K562 (cell line): Measurements from ENCODE around the gene PTH2. TPM values are rescaled to one million over a fixed set of nuclear protein-coding genes. Genes with fewer than 3 reads are reported as not detected.
A peak's percentile ranks its signal among the peaks of the same experiment; 100 is the strongest.

Source experiments
- ARHGAP35 ChIP-seq: fragments of 450-650 bp; IDR thresholded peaks from 2 replicates; pipeline ENCODE4 v1.6.1; 2018; ENCODE audit not compliant: partially characterized antibody
- CEBPB ChIP-seq: fragments of 450-650 bp; IDR thresholded peaks from 2 replicates; pipeline ENCODE4 v1.6.1; 2016; ENCODE audit warnings: missing genetic modification characterization, missing compliant biosample characterization
- HNRNPUL1 ChIP-seq: fragments of 200-400 bp; formaldehyde crosslinking; IDR thresholded peaks from 2 replicates; pipeline ENCODE4 v1.6.1; 2017; ENCODE audit warnings: low read length
- LCOR ChIP-seq: sonication (generic); formaldehyde crosslinking; IDR thresholded peaks from 2 replicates; pipeline ENCODE4 v1.8.0; 2022; ENCODE audit warnings: mild to moderate bottlenecking, missing genetic modification reagents
- ZNF561 ChIP-seq: fragments of 450-650 bp; formaldehyde crosslinking; conservative IDR thresholded peaks from 2 replicates; pipeline ENCODE4 v1.4.0; 2020; ENCODE audit warnings: mild to moderate bottlenecking, moderate library complexity
- polyA plus RNA-seq, 8 experiments: library from polyadenylated mRNA; depleted of rRNA in 4 of 8; stranded (reverse) in 5 of 8; unstranded in 3 of 8; fragments of >200 nt; fragmentation: Nextera tagmentation in 2 of 8; fragmentation: Illumina TruSeq in 1 of 8; extraction: Ambion mirVana in 2 of 8; extraction: Trizol in 1 of 8; gene quantifications; 2 replicates each; pipeline versions ENCODE4 v1.2.1 to v1.2.3, GENCODE V29; 2011 to 2014; ENCODE audit warnings: inconsistent platforms in 1 of 8, missing spikeins in 1 of 8
- total RNA-seq, 7 experiments: library from RNA; depleted of rRNA in 6 of 7; stranded (reverse); fragments of >200 nt in 6 of 7; fragmentation: Illumina TruSeq in 2 of 7; extraction: Trizol in 2 of 7; gene quantifications; 2 replicates each; pipeline versions ENCODE4 v1.2.1 to v1.2.3, GENCODE V29; 2011 to 2021; ENCODE audit warnings: low replicate concordance in 1 of 7
- TF ChIP-seq, protein P1 (sequence below): sonication (generic); formaldehyde crosslinking; IDR thresholded peaks from 2 replicates; pipeline ENCODE4 v1.8.1; 2023; ENCODE audit warnings: missing genetic modification reagents, mild to moderate bottlenecking, borderline replicate concordance
- TF ChIP-seq, protein P2 (sequence below): fragments of 450-650 bp; IDR thresholded peaks from 2 replicates; pipeline ENCODE4 v1.6.1; 2016; ENCODE audit warnings: antibody characterized with exemption
- TF ChIP-seq, protein P3 (sequence below), 2 experiments: fragments of 450-650 bp in 1 of 2; IDR thresholded peaks; 2 replicates each; pipeline ENCODE4 v1.6.1; 2011 to 2017; ENCODE audit warnings: low read depth in 2 of 2, antibody characterized with exemption in 1 of 2, borderline replicate concordance in 1 of 2, low read length in 1 of 2, mild to moderate bottlenecking in 1 of 2, mixed read lengths in 1 of 2; ENCODE audit not compliant: control insufficient read depth in 1 of 2
- TF ChIP-seq, protein P4 (sequence below): sonication (generic); formaldehyde crosslinking; IDR thresholded peaks from 2 replicates; pipeline ENCODE4 v1.8.1; 2023; ENCODE audit warnings: mild to moderate bottlenecking, missing genetic modification reagents
- TF ChIP-seq, protein P5 (sequence below): fragments of 250-450 bp; sonication (Bioruptor Pico); IDR thresholded peaks from 2 replicates; pipeline ENCODE4 v1.5.1; 2021; ENCODE audit warnings: mild to moderate bottlenecking

The PTH2 gene
- total and polyA plus RNA-seq, 9 of the 15 experiments (the other 6 are each of a cell fraction or from before 2014, with no cell fraction given), result 1.3 TPM; not detected in 8

DNA sequence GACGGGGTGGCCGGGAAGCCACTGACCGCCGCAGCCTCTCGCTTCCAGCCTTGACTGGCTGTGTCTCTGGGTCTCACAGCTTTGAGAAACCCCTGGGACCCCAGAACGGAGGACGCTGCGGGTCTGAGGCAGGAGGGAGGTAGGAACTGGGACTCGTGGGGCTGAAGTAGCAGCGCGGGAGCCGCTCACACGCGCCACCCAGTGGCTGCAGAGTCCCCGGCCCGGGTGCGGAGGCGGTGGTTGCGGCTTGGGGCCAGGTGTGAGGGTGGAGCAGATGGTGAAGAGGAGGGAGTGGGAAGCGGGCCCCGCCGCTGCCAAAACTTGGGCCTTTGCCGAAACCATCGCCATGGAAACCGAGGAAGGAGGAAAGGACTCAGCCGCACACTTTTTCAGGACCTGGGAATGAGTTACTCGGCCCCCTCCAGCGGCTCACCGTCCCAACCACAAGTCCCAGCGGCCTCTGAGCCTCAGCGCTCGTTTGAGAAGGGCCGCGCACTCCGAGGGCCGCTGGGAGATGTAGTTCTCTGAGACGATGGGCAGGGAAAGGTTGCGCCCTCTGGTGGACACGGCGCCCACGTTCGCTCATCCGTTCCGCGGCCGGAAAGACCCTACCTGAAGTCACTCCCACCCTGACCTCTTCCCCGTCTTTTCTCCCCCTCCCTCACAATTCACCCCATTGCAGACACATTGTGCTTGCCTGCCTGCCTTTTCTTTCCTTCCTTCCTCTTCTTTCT, 20.3 kb upstream of the PTH2 start (continued):
- TF ChIP-seq, protein P1, sequence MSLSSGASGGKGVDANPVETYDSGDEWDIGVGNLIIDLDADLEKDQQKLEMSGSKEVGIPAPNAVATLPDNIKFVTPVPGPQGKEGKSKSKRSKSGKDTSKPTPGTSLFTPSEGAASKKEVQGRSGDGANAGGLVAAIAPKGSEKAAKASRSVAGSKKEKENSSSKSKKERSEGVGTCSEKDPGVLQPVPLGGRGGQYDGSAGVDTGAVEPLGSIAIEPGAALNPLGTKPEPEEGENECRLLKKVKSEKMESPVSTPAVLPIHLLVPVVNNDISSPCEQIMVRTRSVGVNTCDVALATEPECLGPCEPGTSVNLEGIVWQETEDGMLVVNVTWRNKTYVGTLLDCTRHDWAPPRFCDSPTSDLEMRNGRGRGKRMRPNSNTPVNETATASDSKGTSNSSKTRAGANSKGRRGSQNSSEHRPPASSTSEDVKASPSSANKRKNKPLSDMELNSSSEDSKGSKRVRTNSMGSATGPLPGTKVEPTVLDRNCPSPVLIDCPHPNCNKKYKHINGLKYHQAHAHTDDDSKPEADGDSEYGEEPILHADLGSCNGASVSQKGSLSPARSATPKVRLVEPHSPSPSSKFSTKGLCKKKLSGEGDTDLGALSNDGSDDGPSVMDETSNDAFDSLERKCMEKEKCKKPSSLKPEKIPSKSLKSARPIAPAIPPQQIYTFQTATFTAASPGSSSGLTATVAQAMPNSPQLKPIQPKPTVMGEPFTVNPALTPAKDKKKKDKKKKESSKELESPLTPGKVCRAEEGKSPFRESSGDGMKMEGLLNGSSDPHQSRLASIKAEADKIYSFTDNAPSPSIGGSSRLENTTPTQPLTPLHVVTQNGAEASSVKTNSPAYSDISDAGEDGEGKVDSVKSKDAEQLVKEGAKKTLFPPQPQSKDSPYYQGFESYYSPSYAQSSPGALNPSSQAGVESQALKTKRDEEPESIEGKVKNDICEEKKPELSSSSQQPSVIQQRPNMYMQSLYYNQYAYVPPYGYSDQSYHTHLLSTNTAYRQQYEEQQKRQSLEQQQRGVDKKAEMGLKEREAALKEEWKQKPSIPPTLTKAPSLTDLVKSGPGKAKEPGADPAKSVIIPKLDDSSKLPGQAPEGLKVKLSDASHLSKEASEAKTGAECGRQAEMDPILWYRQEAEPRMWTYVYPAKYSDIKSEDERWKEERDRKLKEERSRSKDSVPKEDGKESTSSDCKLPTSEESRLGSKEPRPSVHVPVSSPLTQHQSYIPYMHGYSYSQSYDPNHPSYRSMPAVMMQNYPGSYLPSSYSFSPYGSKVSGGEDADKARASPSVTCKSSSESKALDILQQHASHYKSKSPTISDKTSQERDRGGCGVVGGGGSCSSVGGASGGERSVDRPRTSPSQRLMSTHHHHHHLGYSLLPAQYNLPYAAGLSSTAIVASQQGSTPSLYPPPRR (CRISPR knock-in tag), result peak; percentile 26; the same call in 1 of the 2 replicates
- TF ChIP-seq HNRNPUL1 (no peak), LCOR (CRISPR knock-in tag) (peak; percentile 60; the same call in 1 of the 2 replicates), ARHGAP35 (no peak), CEBPB (tag) (no peak), ZNF561 (CRISPR knock-in tag) (no peak)
- TF ChIP-seq, protein P2, sequence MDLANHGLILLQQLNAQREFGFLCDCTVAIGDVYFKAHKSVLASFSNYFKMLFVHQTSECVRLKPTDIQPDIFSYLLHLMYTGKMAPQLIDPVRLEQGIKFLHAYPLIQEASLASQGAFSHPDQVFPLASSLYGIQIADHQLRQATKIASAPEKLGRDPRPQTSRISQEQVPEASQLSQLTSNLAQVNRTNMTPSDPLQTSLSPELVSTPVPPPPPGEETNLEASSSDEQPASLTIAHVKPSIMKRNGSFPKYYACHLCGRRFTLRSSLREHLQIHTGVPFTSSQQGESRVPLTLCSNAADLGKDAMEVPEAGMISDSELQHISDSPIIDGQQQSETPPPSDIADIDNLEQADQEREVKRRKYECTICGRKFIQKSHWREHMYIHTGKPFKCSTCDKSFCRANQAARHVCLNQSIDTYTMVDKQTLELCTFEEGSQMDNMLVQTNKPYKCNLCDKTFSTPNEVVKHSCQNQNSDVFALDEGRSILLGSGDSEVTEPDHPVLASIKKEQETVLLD, result peak; percentile 56
- TF ChIP-seq, protein P3, sequence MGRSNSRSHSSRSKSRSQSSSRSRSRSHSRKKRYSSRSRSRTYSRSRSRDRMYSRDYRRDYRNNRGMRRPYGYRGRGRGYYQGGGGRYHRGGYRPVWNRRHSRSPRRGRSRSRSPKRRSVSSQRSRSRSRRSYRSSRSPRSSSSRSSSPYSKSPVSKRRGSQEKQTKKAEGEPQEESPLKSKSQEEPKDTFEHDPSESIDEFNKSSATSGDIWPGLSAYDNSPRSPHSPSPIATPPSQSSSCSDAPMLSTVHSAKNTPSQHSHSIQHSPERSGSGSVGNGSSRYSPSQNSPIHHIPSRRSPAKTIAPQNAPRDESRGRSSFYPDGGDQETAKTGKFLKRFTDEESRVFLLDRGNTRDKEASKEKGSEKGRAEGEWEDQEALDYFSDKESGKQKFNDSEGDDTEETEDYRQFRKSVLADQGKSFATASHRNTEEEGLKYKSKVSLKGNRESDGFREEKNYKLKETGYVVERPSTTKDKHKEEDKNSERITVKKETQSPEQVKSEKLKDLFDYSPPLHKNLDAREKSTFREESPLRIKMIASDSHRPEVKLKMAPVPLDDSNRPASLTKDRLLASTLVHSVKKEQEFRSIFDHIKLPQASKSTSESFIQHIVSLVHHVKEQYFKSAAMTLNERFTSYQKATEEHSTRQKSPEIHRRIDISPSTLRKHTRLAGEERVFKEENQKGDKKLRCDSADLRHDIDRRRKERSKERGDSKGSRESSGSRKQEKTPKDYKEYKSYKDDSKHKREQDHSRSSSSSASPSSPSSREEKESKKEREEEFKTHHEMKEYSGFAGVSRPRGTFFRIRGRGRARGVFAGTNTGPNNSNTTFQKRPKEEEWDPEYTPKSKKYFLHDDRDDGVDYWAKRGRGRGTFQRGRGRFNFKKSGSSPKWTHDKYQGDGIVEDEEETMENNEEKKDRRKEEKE (IDR thresholded peaks at IDR 0.05; ENCODE audit: borderline replicate concordance in 1 of 2, control insufficient read depth in 1 of 2, low read depth in 2 of 2, low read length in 1 of 2), result peak in 1 of 2 experiments; percentile 65; a peak in 1 of 4 replicates
- TF ChIP-seq, protein P4, sequence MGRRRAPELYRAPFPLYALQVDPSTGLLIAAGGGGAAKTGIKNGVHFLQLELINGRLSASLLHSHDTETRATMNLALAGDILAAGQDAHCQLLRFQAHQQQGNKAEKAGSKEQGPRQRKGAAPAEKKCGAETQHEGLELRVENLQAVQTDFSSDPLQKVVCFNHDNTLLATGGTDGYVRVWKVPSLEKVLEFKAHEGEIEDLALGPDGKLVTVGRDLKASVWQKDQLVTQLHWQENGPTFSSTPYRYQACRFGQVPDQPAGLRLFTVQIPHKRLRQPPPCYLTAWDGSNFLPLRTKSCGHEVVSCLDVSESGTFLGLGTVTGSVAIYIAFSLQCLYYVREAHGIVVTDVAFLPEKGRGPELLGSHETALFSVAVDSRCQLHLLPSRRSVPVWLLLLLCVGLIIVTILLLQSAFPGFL (CRISPR knock-in tag), result no peak
- TF ChIP-seq, protein P5, sequence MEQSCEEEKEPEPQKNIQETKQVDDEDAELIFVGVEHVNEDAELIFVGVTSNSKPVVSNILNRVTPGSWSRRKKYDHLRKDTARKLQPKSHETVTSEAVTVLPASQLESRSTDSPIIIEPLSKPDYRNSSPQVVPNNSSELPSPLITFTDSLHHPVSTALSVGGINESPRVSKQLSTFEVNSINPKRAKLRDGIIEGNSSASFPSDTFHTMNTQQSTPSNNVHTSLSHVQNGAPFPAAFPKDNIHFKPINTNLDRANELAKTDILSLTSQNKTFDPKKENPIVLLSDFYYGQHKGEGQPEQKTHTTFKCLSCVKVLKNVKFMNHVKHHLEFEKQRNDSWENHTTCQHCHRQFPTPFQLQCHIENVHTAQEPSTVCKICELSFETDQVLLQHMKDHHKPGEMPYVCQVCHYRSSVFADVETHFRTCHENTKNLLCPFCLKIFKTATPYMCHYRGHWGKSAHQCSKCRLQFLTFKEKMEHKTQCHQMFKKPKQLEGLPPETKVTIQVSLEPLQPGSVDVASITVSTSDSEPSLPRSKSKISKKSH (CRISPR knock-in tag), result no peak
